GM23338 (cell line): ENCODE results near the gene CCDC92. TPM values are rescaled to one million over a fixed set of nuclear protein-coding genes. Genes with fewer than 3 reads are reported as not detected.

Experiments
- ATAC-seq: fragments of 200-7000 bp; cut with Tn5 transposase; 3 replicates; pipeline ENCODE4 v1.9.1; 2020
- DNase-seq: peaks from one replicate; pipeline ENCODE4 v3.0.0-alpha.2; 2015; ENCODE audit warnings: low spot score
- H2AFZ ChIP-seq: fragments of 200-600 bp; sonication (generic); 2 replicates; pipeline ENCODE4 v1.8.0; 2016; ENCODE audit warnings: antibody characterized with exemption, mild to moderate bottlenecking, moderate library complexity
- H3F3A ChIP-seq: fragments of 200-600 bp; sonication (generic); replicated peaks from 2 replicates; pipeline ENCODE4 v1.8.0; 2017; ENCODE audit warnings: antibody characterized with exemption, mixed run types, low read depth
- H3K27ac ChIP-seq: fragments of 200-600 bp; sonication (generic); 2 replicates; pipeline ENCODE4 v1.6.1; 2016; ENCODE audit warnings: low read depth
- H3K27me3 ChIP-seq: fragments of 200-600 bp; sonication (generic); 2 replicates; pipeline ENCODE4 v1.8.0; 2016; ENCODE audit warnings: mild to moderate bottlenecking, mixed run types, moderate library complexity; ENCODE audit not compliant: insufficient read depth
- H3K36me3 ChIP-seq: fragments of 200-600 bp; sonication (generic); 2 replicates; pipeline ENCODE4 v1.8.0; 2016; ENCODE audit warnings: mild to moderate bottlenecking; ENCODE audit not compliant: insufficient read depth
- H3K4me1 ChIP-seq: fragments of 200-600 bp; sonication (generic); 2 replicates; pipeline ENCODE4 v1.8.0; 2016; ENCODE audit warnings: mild to moderate bottlenecking, moderate library complexity; ENCODE audit not compliant: insufficient read depth
- H3K4me2 ChIP-seq: fragments of 200-600 bp; sonication (generic); 2 replicates; pipeline ENCODE4 v1.7.1; 2017; ENCODE audit warnings: mixed run types
- H3K4me3 ChIP-seq: fragments of 200-600 bp; sonication (generic); 2 replicates; pipeline ENCODE4 v1.6.1; 2016; ENCODE audit warnings: mixed run types
- H3K79me2 ChIP-seq: fragments of 200-600 bp; sonication (generic); replicated peaks from 2 replicates; pipeline ENCODE4 v1.8.0; 2017; ENCODE audit warnings: mild to moderate bottlenecking; ENCODE audit not compliant: insufficient read depth
- H3K9me2 ChIP-seq: fragments of 200-600 bp; sonication (generic); 2 replicates; pipeline ENCODE4 v1.8.0; 2017; ENCODE audit not compliant: insufficient read depth
- H4K20me1 ChIP-seq: fragments of 200-600 bp; sonication (generic); replicated peaks from 2 replicates; pipeline ENCODE4 v1.8.0; 2017; ENCODE audit warnings: mild to moderate bottlenecking; ENCODE audit not compliant: insufficient read depth
- H3K27ac Mint-ChIP-seq: 2 replicates; pipeline ENCODE4 v1.8.0; 2020; ENCODE audit warnings: inconsistent platforms, mild to moderate bottlenecking, moderate library complexity, mixed read lengths
- H3K27me3 Mint-ChIP-seq: 3 replicates; pipeline ENCODE4 v1.8.0; 2022; ENCODE audit warnings: low read depth, mild to moderate bottlenecking, moderate library complexity, mixed read lengths, inconsistent platforms; ENCODE audit not compliant: insufficient read depth, poor library complexity
- H3K36me3 Mint-ChIP-seq: 3 replicates; pipeline ENCODE4 v1.8.0; 2021; ENCODE audit warnings: low read depth, mild to moderate bottlenecking, inconsistent platforms, moderate library complexity, mixed read lengths
- H3K4me1 Mint-ChIP-seq: 3 replicates; pipeline ENCODE4 v1.8.0; 2020; ENCODE audit warnings: mild to moderate bottlenecking, inconsistent platforms, mixed read lengths
- H3K4me3 Mint-ChIP-seq: 3 replicates; pipeline ENCODE4 v1.8.0; 2021; ENCODE audit warnings: moderate library complexity, mild to moderate bottlenecking, inconsistent platforms, mixed read lengths
- H3K9me3 Mint-ChIP-seq: 3 replicates; pipeline ENCODE4 v1.8.0; 2020; ENCODE audit warnings: moderate library complexity, mild to moderate bottlenecking, inconsistent platforms, mixed read lengths
- ETS1 ChIP-seq: IDR thresholded peaks from 2 replicates; pipeline ENCODE4 v1.6.1; 2016; ENCODE audit warnings: antibody characterized with exemption
- EZH2 ChIP-seq: fragments of 200-600 bp; sonication (generic); IDR thresholded peaks from one replicate; pipeline ENCODE4 v1.8.0; 2017; ENCODE audit warnings: antibody characterized with exemption, mild to moderate bottlenecking, low read depth; ENCODE audit not compliant: unreplicated experiment
- NANOG ChIP-seq: IDR thresholded peaks from 2 replicates; pipeline ENCODE4 v1.6.1; 2016; ENCODE audit warnings: antibody characterized with exemption, borderline replicate concordance
- POLR2AphosphoS5 ChIP-seq: IDR thresholded peaks from 2 replicates; pipeline ENCODE4 v1.6.1; 2016; ENCODE audit warnings: antibody characterized with exemption, low read depth
- STAT1 ChIP-seq: IDR thresholded peaks from one replicate; pipeline ENCODE4 v1.6.1; 2016; ENCODE audit warnings: antibody characterized with exemption; ENCODE audit not compliant: unreplicated experiment
- ZNF331 ChIP-seq: fragments of 250-450 bp; sonication (Bioruptor Pico); IDR thresholded peaks from 2 replicates; pipeline ENCODE4 v1.5.0; 2020; ENCODE audit warnings: low read depth, mild to moderate bottlenecking, moderate library complexity
- ZNF462 ChIP-seq: fragments of 250-450 bp; sonication (Bioruptor Pico); IDR thresholded peaks from 2 replicates; pipeline ENCODE4 v1.5.0; 2020; ENCODE audit warnings: mild to moderate bottlenecking, moderate library complexity
- polyA plus RNA-seq: library from polyadenylated mRNA; unstranded; fragments of >200 nt; fragmentation: Nextera tagmentation; extraction: Ambion mirVana; gene quantifications from 2 replicates; pipeline ENCODE4 v1.2.1, GENCODE V29; 2016
- total RNA-seq: library from RNA; depleted of rRNA; stranded (reverse); fragments of >200 nt; shearing (Covaris generic); gene quantifications from 2 replicates; pipeline ENCODE4 v1.2.3, GENCODE V29; 2014
- TF ChIP-seq, protein P1 (sequence below), 2 experiments: fragments of 200-600 bp in 1 of 2; sonication (generic) in 1 of 2; conservative IDR thresholded peaks; 2 replicates each; pipeline versions ENCODE4 v1.5.1 to v1.6.1; 2016 to 2017; ENCODE audit warnings: antibody characterized with exemption in 2 of 2, low read depth in 2 of 2, mild to moderate bottlenecking in 2 of 2, moderate library complexity in 1 of 2

CCDC92 gene
- total and polyA plus RNA-seq, 2 experiments from 2014 or later = 0.08 to 0.31 TPM

DNA sequence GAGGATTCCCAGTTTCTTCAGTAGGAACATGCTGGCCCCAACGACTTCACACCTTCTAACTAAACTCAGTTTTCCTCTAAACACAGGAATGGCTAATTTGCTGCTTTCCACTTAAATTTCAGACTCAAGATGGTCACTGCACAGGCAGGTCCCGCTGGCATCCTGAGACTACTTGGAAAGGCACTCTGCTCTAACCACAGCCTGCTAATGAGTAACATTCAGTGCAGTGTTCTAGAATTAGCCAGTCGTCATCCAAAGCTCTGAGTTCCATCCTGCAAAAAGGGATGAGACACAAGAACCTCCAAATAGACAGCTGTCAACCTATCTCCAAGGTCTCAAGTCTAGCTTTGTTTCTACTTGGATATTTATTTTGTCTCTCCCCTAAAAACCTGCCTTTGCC, 6.0 kb downstream of the CCDC92 start:
- H3K4me3 Mint-ChIP-seq = no peak overlapping the region
- TF ChIP-seq STAT1 (no peak), ZNF331 (CRISPR knock-in tag) (no peak), ETS1 (no peak), EZH2 (peak; percentile 30), ZNF462 (CRISPR knock-in tag) (no peak), NANOG (no peak), POLR2AphosphoS5 (no peak)
- TF ChIP-seq, protein P1, sequence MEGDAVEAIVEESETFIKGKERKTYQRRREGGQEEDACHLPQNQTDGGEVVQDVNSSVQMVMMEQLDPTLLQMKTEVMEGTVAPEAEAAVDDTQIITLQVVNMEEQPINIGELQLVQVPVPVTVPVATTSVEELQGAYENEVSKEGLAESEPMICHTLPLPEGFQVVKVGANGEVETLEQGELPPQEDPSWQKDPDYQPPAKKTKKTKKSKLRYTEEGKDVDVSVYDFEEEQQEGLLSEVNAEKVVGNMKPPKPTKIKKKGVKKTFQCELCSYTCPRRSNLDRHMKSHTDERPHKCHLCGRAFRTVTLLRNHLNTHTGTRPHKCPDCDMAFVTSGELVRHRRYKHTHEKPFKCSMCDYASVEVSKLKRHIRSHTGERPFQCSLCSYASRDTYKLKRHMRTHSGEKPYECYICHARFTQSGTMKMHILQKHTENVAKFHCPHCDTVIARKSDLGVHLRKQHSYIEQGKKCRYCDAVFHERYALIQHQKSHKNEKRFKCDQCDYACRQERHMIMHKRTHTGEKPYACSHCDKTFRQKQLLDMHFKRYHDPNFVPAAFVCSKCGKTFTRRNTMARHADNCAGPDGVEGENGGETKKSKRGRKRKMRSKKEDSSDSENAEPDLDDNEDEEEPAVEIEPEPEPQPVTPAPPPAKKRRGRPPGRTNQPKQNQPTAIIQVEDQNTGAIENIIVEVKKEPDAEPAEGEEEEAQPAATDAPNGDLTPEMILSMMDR (conservative IDR thresholded peaks at IDR 0.05; ENCODE audit: low read depth in 2 of 2) = no peak
- no peaks in the 10 kb centered on the region for H3K9me3 Mint-ChIP-seq
- no peak overlapping the region for H3K27ac Mint-ChIP-seq
- Histone ChIP-seq H3K27me3 (peaks cover 100% of the 10 kb centered on the region), H4K20me1 (peaks cover 54% of the 10 kb centered on the region), H3K4me2 (no peak overlapping the region), H3K9me2 (no peaks in the 10 kb centered on the region), H3F3A (peaks cover 10% of the 10 kb centered on the region), H3K36me3 (no peaks in the 10 kb centered on the region), H3K79me2 (no peaks in the 10 kb centered on the region), H2AFZ (no peak overlapping the region), H3K4me3 (no peak overlapping the region), H3K4me1 (peaks cover 5% of the 10 kb centered on the region; the same call in 1 of the 2 replicates), H3K27ac (no peak overlapping the region)
- no peak for DNase-seq
- no peaks in the 10 kb centered on the region for H3K36me3 Mint-ChIP-seq
- ATAC-seq = no peak
- peaks cover 3% of the 10 kb centered on the region for H3K4me1 Mint-ChIP-seq
- peaks cover 97% of the 10 kb centered on the region for H3K27me3 Mint-ChIP-seq
